GM12864 (cell line): ENCODE results near the gene SLC16A3.

ENCODE experiments used
- DNase-seq: peaks from one replicate; pipeline ENCODE4 v3.0.0-alpha.2; 2011; ENCODE audit warnings: low read depth
- H3K4me3 ChIP-seq: 2 replicates; pipeline ENCODE4 v1.5.1; 2011; ENCODE audit warnings: mild to moderate bottlenecking, low read depth, low read length, control low read depth
- TF ChIP-seq, protein P1 (sequence below): IDR thresholded peaks from 2 replicates; pipeline ENCODE4 v1.5.1; 2011; ENCODE audit warnings: low read depth, mild to moderate bottlenecking, moderate library complexity, low read length, control low read depth, inconsistent platforms; ENCODE audit errors: missing control alignments

SLC16A3 gene

DNA sequence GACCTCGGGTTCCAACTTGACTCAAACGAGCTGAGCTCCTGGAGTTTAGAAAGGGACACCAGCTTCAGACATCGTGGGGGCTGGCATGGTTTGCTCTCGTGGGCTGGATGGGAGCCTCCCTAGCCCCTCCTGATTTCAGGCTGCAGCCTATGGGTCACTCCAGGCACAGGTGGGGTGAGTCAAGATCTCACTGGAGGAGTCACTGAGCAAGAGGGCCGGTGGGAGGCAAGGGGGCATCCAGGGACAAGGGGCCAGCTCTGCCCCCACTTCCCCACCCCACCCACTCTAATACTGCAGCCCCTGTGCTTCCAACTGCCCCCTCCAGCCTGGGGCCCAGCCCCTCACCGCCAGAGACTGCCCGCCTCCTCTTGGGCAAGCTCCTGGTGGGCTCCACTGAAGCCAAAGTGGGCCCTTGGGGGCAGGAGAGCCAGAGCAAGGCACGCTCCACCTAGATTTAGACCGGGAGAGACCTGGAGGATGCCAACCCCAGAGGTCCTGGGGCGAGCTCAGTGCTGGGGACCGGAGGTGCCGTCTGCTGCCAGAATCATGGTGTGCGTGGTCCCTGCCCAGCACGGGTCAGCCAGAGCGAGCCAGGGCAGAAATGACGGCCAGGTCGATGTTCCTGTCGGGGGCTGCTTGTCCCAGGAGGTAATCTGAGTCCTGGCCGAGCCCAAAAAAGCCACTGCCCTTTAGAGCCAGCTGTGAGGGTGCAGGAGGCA lies 6.4 kb downstream of the SLC16A3 start:
- TF ChIP-seq, protein P1, sequence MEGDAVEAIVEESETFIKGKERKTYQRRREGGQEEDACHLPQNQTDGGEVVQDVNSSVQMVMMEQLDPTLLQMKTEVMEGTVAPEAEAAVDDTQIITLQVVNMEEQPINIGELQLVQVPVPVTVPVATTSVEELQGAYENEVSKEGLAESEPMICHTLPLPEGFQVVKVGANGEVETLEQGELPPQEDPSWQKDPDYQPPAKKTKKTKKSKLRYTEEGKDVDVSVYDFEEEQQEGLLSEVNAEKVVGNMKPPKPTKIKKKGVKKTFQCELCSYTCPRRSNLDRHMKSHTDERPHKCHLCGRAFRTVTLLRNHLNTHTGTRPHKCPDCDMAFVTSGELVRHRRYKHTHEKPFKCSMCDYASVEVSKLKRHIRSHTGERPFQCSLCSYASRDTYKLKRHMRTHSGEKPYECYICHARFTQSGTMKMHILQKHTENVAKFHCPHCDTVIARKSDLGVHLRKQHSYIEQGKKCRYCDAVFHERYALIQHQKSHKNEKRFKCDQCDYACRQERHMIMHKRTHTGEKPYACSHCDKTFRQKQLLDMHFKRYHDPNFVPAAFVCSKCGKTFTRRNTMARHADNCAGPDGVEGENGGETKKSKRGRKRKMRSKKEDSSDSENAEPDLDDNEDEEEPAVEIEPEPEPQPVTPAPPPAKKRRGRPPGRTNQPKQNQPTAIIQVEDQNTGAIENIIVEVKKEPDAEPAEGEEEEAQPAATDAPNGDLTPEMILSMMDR = no peak
- H3K4me3 ChIP-seq = no peak overlapping the region
- DNase-seq = no peak

DNA sequence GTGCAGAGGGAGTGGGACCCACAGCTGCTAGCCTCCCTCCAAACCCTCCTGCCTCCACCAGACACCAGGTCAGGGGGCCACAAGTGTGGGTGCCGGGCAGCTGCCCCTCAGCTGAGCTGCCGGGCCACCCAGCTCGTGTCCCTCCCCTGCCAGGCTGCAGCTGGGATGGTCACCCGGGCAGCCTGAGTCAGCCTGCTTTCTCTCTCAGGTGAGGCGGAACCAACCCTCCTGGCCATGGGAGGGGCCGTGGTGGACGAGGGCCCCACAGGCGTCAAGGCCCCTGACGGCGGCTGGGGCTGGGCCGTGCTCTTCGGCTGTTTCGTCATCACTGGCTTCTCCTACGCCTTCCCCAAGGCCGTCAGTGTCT lies 6.9 kb downstream of the SLC16A3 start:
- DNase-seq = no peak
- no peak overlapping the region for H3K4me3 ChIP-seq
- TF ChIP-seq, protein P1 = no peak

DNA sequence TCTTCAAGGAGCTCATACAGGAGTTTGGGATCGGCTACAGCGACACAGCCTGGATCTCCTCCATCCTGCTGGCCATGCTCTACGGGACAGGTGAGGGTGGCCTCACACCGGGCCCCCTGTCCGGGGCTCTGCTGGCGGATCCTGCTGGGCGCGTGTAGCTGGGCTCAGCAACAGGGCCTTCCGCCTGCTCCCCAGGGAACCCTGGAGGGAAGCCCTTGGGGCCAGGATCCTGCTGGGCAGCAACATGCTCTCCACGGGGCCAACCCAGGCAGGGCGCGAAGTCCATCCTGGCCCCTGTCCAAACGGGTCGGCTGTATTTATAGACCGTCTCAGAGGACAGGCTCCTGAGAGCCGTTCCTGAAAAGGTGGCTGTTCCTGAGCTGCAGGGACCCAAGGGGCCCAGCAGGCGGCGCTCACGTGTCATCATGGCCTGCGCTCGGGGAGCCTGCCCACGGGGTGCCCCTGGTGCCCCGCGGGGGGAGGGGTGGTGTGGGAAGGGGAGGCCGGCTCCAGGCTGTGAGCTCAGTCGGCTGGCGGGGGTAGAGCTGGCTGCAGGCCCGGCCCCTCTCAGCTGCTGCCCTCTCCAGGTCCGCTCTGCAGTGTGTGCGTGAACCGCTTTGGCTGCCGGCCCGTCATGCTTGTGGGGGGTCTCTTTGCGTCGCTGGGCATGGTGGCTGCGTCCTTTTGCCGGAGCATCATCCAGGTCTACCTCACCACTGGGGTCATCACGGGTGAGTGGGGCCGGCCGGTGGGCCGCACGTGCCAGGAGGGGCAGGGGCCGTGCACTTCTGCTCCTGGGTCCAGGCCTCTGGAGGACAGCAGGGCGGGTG lies 7.5 kb downstream of the SLC16A3 start:
- DNase-seq = no peak
- TF ChIP-seq, protein P1 = peak; percentile 83
- no peak overlapping the region for H3K4me3 ChIP-seq

DNA sequence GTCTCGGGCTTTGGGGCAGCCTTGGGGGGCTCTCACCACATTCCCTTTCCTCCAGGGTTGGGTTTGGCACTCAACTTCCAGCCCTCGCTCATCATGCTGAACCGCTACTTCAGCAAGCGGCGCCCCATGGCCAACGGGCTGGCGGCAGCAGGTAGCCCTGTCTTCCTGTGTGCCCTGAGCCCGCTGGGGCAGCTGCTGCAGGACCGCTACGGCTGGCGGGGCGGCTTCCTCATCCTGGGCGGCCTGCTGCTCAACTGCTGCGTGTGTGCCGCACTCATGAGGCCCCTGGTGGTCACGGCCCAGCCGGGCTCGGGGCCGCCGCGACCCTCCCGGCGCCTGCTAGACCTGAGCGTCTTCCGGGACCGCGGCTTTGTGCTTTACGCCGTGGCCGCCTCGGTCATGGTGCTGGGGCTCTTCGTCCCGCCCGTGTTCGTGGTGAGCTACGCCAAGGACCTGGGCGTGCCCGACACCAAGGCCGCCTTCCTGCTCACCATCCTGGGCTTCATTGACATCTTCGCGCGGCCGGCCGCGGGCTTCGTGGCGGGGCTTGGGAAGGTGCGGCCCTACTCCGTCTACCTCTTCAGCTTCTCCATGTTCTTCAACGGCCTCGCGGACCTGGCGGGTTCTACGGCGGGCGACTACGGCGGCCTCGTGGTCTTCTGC lies 8.4 kb downstream of the SLC16A3 start:
- no peak overlapping the region for H3K4me3 ChIP-seq
- no peak for DNase-seq
- TF ChIP-seq, protein P1 = no peak

DNA sequence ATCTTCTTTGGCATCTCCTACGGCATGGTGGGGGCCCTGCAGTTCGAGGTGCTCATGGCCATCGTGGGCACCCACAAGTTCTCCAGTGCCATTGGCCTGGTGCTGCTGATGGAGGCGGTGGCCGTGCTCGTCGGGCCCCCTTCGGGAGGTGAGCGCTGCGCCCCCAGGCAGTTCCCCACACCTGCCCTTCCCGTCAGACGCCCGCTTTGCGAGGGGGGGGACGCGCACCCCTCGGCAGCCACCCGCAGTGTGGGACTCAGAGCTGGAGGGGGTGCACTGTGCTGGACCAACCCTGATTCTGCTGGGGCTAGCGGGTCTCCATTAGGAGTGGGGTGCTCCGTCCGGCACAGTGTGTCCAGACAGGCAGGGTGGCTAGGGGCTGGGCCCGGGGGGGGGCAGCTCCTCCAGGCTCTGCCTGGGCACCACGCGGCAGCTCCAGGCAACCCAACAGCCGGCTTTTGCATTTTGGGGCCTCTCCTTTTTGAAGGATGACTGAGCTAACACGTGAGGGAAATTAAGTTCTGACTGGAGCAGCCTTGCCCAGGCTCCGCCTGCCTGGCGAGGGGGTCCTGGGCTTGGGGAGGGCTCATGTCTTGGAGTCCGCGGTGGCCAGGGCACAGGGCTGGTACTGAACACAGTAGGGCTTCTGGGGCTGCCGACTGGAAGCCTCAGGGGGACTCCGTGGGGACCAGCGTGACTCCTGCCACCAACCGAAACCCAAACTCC lies 9.1 kb downstream of the SLC16A3 start:
- no peak overlapping the region for H3K4me3 ChIP-seq
- DNase-seq = no peak
- TF ChIP-seq, protein P1 = no peak

DNA sequence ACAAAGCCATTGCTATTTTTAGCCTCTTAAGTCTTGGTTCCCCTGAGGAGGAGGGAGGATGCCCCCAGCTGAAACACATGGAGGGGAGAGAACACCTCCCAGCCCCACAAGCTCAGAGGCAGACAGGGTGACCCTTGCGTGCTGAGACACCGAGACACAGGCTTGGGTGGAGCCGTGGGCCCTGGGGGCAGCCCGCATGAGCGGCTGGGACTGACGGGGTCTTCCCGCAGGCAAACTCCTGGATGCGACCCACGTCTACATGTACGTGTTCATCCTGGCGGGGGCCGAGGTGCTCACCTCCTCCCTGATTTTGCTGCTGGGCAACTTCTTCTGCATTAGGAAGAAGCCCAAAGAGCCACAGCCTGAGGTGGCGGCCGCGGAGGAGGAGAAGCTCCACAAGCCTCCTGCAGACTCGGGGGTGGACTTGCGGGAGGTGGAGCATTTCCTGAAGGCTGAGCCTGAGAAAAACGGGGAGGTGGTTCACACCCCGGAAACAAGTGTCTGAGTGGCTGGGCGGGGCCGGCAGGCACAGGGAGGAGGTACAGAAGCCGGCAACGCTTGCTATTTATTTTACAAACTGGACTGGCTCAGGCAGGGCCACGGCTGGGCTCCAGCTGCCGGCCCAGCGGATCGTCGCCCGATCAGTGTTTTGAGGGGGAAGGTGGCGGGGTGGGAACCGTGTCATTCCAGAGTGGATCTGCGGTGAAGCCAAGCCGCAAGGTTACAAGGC lies 9.8 kb downstream of the SLC16A3 start:
- TF ChIP-seq, protein P1 = no peak
- no peak for DNase-seq
- no peak overlapping the region for H3K4me3 ChIP-seq
